Trophoblast cell (in vitro differentiated cells and primary cell): ENCODE results near the gene RBFOX2.

Source experiments
- DNase-seq, 2 donors: peaks; one replicate each; pipeline ENCODE4 v3.0.0-alpha.2; 2016
- H2AFZ ChIP-seq: 2 replicates; pipeline ENCODE4 v1.6.1; 2013; ENCODE audit warnings: low read length, moderate library complexity, mild to moderate bottlenecking; ENCODE audit not compliant: insufficient read depth, poor library complexity
- H2AK5ac ChIP-seq: 2 replicates; pipeline ENCODE4 v1.6.1; 2013; ENCODE audit warnings: mild to moderate bottlenecking, low read length
- H2BK120ac ChIP-seq: 2 replicates; pipeline ENCODE4 v1.6.1; 2013; ENCODE audit warnings: low read length, mild to moderate bottlenecking, moderate library complexity; ENCODE audit not compliant: insufficient read depth, poor library complexity
- H2BK12ac ChIP-seq: 2 replicates; pipeline ENCODE4 v1.6.1; 2013; ENCODE audit warnings: mild to moderate bottlenecking, low read length, moderate library complexity
- H2BK5ac ChIP-seq: 2 replicates; pipeline ENCODE4 v1.6.1; 2013; ENCODE audit warnings: low read length, low read depth, moderate library complexity, mild to moderate bottlenecking; ENCODE audit not compliant: poor library complexity
- H3K14ac ChIP-seq: 2 replicates; pipeline ENCODE4 v1.6.1; 2013; ENCODE audit warnings: mild to moderate bottlenecking, low read length
- H3K18ac ChIP-seq: 2 replicates; pipeline ENCODE4 v1.6.1; 2013; ENCODE audit warnings: mild to moderate bottlenecking, low read length
- H3K23ac ChIP-seq: 2 replicates; pipeline ENCODE4 v1.6.1; 2013; ENCODE audit warnings: low read length
- H3K27ac ChIP-seq: 2 replicates; pipeline ENCODE4 v1.5.1; 2013; ENCODE audit warnings: low read depth, mild to moderate bottlenecking, inconsistent platforms, low read length, moderate library complexity
- H3K27me3 ChIP-seq: 2 replicates; pipeline ENCODE4 v1.6.1; 2013; ENCODE audit warnings: inconsistent platforms, mild to moderate bottlenecking, low read length, moderate library complexity; ENCODE audit not compliant: insufficient read depth
- H3K36me3 ChIP-seq, 2 experiments: 1 replicate in 1 of 2; 2 replicates in 1 of 2; pipeline ENCODE4 v1.6.1; 2013; ENCODE audit warnings: low read length in 2 of 2, mild to moderate bottlenecking in 2 of 2, moderate library complexity in 1 of 2; ENCODE audit not compliant: insufficient read depth in 2 of 2, control insufficient read depth in 1 of 2
- H3K4ac ChIP-seq: 2 replicates; pipeline ENCODE4 v1.6.1; 2013; ENCODE audit warnings: low read depth, mild to moderate bottlenecking, low read length, moderate library complexity
- H3K4me1 ChIP-seq, 2 experiments: 1 replicate in 1 of 2; 2 replicates in 1 of 2; pipeline ENCODE4 v1.6.1; 2013; ENCODE audit warnings: low read length in 2 of 2, mild to moderate bottlenecking in 2 of 2, moderate library complexity in 1 of 2; ENCODE audit not compliant: insufficient read depth in 2 of 2, control insufficient read depth in 1 of 2
- H3K4me2 ChIP-seq: 2 replicates; pipeline ENCODE4 v1.6.1; 2013; ENCODE audit warnings: inconsistent platforms, mild to moderate bottlenecking, low read length, moderate library complexity
- H3K4me3 ChIP-seq: 2 replicates; pipeline ENCODE4 v1.5.1; 2013; ENCODE audit warnings: mild to moderate bottlenecking, low read depth, low read length, inconsistent platforms
- H3K79me1 ChIP-seq: one replicate; pipeline ENCODE4 v1.6.1; 2013; ENCODE audit warnings: low read length
- H3K79me2 ChIP-seq: 2 replicates; pipeline ENCODE4 v1.6.1; 2013; ENCODE audit warnings: low read length, mild to moderate bottlenecking; ENCODE audit not compliant: control insufficient read depth, insufficient read depth, poor library complexity
- H3K9ac ChIP-seq: 2 replicates; pipeline ENCODE4 v1.6.1; 2013; ENCODE audit warnings: mild to moderate bottlenecking, low read length
- H3K9me3 ChIP-seq: 2 replicates; pipeline ENCODE4 v1.6.1; 2013; ENCODE audit warnings: low read depth, mild to moderate bottlenecking, control low read depth, inconsistent platforms, low read length; ENCODE audit not compliant: insufficient read depth
- H4K12ac ChIP-seq: 2 replicates; pipeline ENCODE4 v1.6.1; 2013; ENCODE audit warnings: low read depth, mild to moderate bottlenecking, low read length, moderate library complexity
- H4K8ac ChIP-seq: 2 replicates; pipeline ENCODE4 v1.6.1; 2013; ENCODE audit warnings: low read depth, mild to moderate bottlenecking, low read length, moderate library complexity
- H4K91ac ChIP-seq: one replicate; pipeline ENCODE4 v1.6.1; 2013; ENCODE audit warnings: low read depth, mild to moderate bottlenecking, low read length, moderate library complexity
- WGBS: extraction: QIAGEN DNeasy Blood & Tissue Kit; methylation state at CpG from one replicate; pipeline ENCODE4 v1.1.7; 2013; ENCODE audit warnings: missing lambda C conversion rate; ENCODE audit not compliant: insufficient read length, insufficient coverage; ENCODE audit errors: extremely low coverage; 5-methylcytosine and 5-hydroxymethylcytosine counted together

RBFOX2 gene

DNA sequence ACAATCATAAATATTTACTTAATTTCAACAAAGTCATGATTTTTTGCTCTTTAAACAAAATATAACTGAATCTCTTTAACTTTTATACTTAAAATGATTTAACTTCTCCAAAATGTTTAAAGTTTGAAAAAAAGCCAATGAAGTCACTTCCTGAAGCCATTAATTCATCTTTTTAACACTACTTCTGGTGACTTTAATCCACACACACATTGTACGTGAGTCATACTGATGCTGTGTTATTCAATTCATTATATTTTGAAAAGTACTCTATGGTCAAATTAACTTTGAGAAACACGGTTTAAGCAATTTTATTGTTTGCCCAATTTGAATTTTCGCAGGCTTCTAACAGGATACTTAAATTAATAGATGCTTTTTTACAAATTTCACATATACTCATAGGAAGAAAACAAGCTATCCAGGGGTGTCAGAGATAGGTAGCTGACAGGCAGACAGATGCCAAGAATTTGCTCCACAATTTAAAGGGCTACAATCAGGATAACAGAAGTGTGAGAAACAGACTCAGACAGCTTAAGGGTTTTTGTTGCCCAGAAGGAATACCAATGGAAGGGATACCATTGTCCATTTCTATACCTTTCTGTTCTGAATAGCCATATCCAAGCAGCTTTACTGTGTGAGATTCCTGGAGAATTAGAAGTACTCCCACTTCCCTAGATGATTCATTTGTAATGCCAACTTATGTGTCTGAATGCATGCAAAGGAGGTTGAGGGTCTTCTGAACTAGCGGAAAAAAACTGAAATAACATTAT is 118.4 kb downstream of the RBFOX2 start:
- H3K9me3 ChIP-seq = no peaks in the 10 kb centered on the region
- H4K91ac ChIP-seq = no peak overlapping the region
- no peak overlapping the region for H3K9ac ChIP-seq
- no peak overlapping the region for H3K4me3 ChIP-seq
- no peak overlapping the region for H2BK5ac ChIP-seq
- H4K12ac ChIP-seq = no peak overlapping the region
- H3K4me1 ChIP-seq = peaks cover 4 to 6% of the 10 kb centered on the region in 2 experiments
- no peak overlapping the region for H2BK120ac ChIP-seq
- no peak overlapping the region for H2AFZ ChIP-seq
- no peak overlapping the region for H2BK12ac ChIP-seq
- no peak overlapping the region for H2AK5ac ChIP-seq
- H3K79me2 ChIP-seq = no peaks in the 10 kb centered on the region
- H3K27me3 ChIP-seq = no peaks in the 10 kb centered on the region
- H3K4ac ChIP-seq = no peak overlapping the region
- H3K79me1 ChIP-seq = peaks cover 2% of the 10 kb centered on the region
- no peak overlapping the region for H3K4me2 ChIP-seq
- WGBS = no CpG with 5 or more reads among the region's 4 CpGs
- no peak overlapping the region for H3K23ac ChIP-seq
- H3K18ac ChIP-seq = no peak overlapping the region
- no peak for DNase-seq
- H4K8ac ChIP-seq = no peak overlapping the region
- no peaks in the 10 kb centered on the region for H3K36me3 ChIP-seq
- no peak overlapping the region for H3K14ac ChIP-seq
- no peak overlapping the region for H3K27ac ChIP-seq

DNA sequence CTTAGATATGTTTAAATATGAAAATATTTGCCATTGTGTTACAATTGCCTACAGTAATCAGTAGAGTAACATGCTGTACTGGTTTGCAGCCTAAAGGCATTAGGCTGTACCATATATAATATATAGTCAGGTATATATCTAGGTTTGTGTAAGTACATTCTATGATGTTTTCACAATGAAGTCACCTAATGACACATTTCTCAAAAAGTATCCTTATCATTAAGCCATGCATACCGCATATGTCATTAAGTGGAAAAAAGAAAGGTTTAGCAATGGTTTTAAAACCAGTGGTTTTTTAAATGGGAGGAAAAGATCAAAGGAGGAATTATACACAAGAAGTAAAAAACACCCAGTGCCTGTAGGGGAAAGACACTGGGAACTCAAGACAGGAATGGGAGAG is 122.7 kb downstream of the RBFOX2 start:
- H3K27me3 ChIP-seq = no peaks in the 10 kb centered on the region
- H2AK5ac ChIP-seq = no peak overlapping the region
- H2BK120ac ChIP-seq = no peak overlapping the region
- no peak overlapping the region for H3K18ac ChIP-seq
- no peak overlapping the region for H3K9ac ChIP-seq
- H3K14ac ChIP-seq = no peak overlapping the region
- no peaks in the 10 kb centered on the region for H3K79me2 ChIP-seq
- peaks cover 3 to 7% of the 10 kb centered on the region in 2 experiments for H3K4me1 ChIP-seq
- no peak overlapping the region for H3K27ac ChIP-seq
- no peak overlapping the region for H4K8ac ChIP-seq
- H3K79me1 ChIP-seq = no peaks in the 10 kb centered on the region
- H3K36me3 ChIP-seq = no peaks in the 10 kb centered on the region
- H3K23ac ChIP-seq = no peak overlapping the region
- no peaks in the 10 kb centered on the region for H3K9me3 ChIP-seq
- no peak overlapping the region for H3K4ac ChIP-seq
- no peak overlapping the region for H4K91ac ChIP-seq
- no CpG with 5 or more reads among the region's 1 CpG for WGBS
- no peak overlapping the region for H2AFZ ChIP-seq
- no peak overlapping the region for H3K4me2 ChIP-seq
- H2BK12ac ChIP-seq = no peak overlapping the region
- peak; percentile 30 to 89 for DNase-seq
- H4K12ac ChIP-seq = no peak overlapping the region
- no peak overlapping the region for H3K4me3 ChIP-seq
- no peak overlapping the region for H2BK5ac ChIP-seq

GRCh38 chr22:35904752-35905151 is 123.9 kb downstream of the RBFOX2 start:
- Histone ChIP-seq H3K18ac (no peak overlapping the region), H3K9ac (no peak overlapping the region), H3K4me1 (peaks cover 13 to 14% of the 10 kb centered on the region in 2 experiments), H3K14ac (no peak overlapping the region), H2BK5ac (no peak overlapping the region), H3K27me3 (no peaks in the 10 kb centered on the region), H3K23ac (no peak overlapping the region), H4K91ac (no peak overlapping the region), H3K4me3 (no peak overlapping the region), H2BK12ac (no peak overlapping the region), H4K8ac (no peak overlapping the region), H2AK5ac (no peak overlapping the region), H3K79me2 (no peaks in the 10 kb centered on the region), H4K12ac (no peak overlapping the region), H3K4ac (no peak overlapping the region), H2AFZ (no peak overlapping the region), H3K9me3 (no peaks in the 10 kb centered on the region), H3K36me3 (no peaks in the 10 kb centered on the region), H3K27ac (no peak overlapping the region), H3K4me2 (no peak overlapping the region), H2BK120ac (no peak overlapping the region), H3K79me1 (no peaks in the 10 kb centered on the region)
- DNase-seq = no peak
- WGBS = no CpG with 5 or more reads among the region's 6 CpGs

DNA sequence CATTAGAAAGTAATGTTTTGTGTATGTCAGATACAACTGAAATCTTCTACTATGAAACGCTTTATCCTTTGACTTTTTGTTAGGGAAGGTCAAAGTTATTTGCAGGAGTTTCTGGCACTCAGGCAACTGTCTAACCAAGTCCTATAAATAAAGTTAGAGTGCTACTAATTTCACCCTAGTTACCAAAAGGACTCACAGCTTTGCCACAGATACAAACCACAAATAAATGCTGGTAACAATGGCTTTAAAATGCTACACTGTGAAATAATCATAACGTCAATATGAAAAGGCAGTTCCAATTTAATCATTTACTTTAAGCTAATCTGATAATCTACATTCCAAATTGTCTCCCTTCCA is 124.3 kb downstream of the RBFOX2 start:
- no CpG with 5 or more reads among the region's 2 CpGs for WGBS
- Histone ChIP-seq H3K27me3 (no peaks in the 10 kb centered on the region), H2AK5ac (no peak overlapping the region), H3K4ac (no peak overlapping the region), H3K36me3 (no peaks in the 10 kb centered on the region), H3K23ac (no peak overlapping the region), H3K4me3 (no peak overlapping the region), H4K8ac (no peak overlapping the region), H3K4me1 (peaks cover 13 to 14% of the 10 kb centered on the region in 2 experiments), H3K79me1 (no peaks in the 10 kb centered on the region), H3K4me2 (no peak overlapping the region), H2BK5ac (no peak overlapping the region), H2AFZ (no peak overlapping the region), H4K12ac (no peak overlapping the region), H2BK120ac (no peak overlapping the region), H3K79me2 (no peaks in the 10 kb centered on the region), H2BK12ac (no peak overlapping the region), H3K27ac (no peak overlapping the region), H3K9me3 (no peaks in the 10 kb centered on the region), H3K18ac (no peak overlapping the region), H3K9ac (no peak overlapping the region), H3K14ac (no peak overlapping the region), H4K91ac (no peak overlapping the region)
- no peak for DNase-seq
